HepG2 (cell line): ENCODE data around the gene ABCB10. TPM values are rescaled to one million over a fixed set of nuclear protein-coding genes. Genes with fewer than 3 reads are reported as not detected.

Experiments used
- ASH2L ChIP-seq: fragments of 300-600, 200-600 bp; sonication (generic); IDR thresholded peaks from 2 replicates; pipeline ENCODE4 v1.7.0; 2017; ENCODE audit warnings: low read depth, mild to moderate bottlenecking, moderate library complexity, mixed read lengths, low read length; ENCODE audit not compliant: insufficient read length
- CC2D1A ChIP-seq: sonication (generic); formaldehyde crosslinking; IDR thresholded peaks from 2 replicates; pipeline ENCODE4 v1.8.1; 2023; ENCODE audit warnings: mild to moderate bottlenecking, missing genetic modification reagents
- CEBPG ChIP-seq: IDR thresholded peaks from 2 replicates; pipeline ENCODE4 v1.6.1; 2016
- GATA4 ChIP-seq: sonication (generic); IDR thresholded peaks from 2 replicates; pipeline ENCODE4 v1.6.1; 2016; ENCODE audit warnings: antibody characterized with exemption, low read depth, borderline replicate concordance
- GPN1 ChIP-seq: sonication (generic); formaldehyde crosslinking; IDR thresholded peaks from 2 replicates; pipeline ENCODE4 v1.5.1; 2020; ENCODE audit warnings: missing genetic modification reagents, borderline replicate concordance
- NKX3-1 ChIP-seq: sonication (generic); formaldehyde crosslinking; IDR thresholded peaks from 2 replicates; pipeline ENCODE4 v1.5.0; 2020; ENCODE audit warnings: missing genetic modification reagents
- ONECUT2 ChIP-seq: sonication (generic); formaldehyde crosslinking; IDR thresholded peaks from 2 replicates; pipeline ENCODE4 v1.4.0; 2020; ENCODE audit warnings: missing genetic modification reagents
- PCBP2 ChIP-seq: fragments of 200-400 bp; formaldehyde crosslinking; optimal IDR thresholded peaks from 2 replicates; pipeline ENCODE3; 2018; ENCODE audit warnings: low read length, low read depth; ENCODE audit not compliant: poor library complexity, severe bottlenecking
- RNF2 ChIP-seq: fragments of 450-650 bp; conservative IDR thresholded peaks from 2 replicates; pipeline ENCODE4 v1.6.1; 2016; ENCODE audit warnings: low read depth
- SAFB2 ChIP-seq: sonication (generic); formaldehyde crosslinking; IDR thresholded peaks from 2 replicates; pipeline ENCODE4 v1.5.1; 2020; ENCODE audit warnings: missing genetic modification reagents, low read depth, mild to moderate bottlenecking, borderline replicate concordance
- SALL2 ChIP-seq: sonication (generic); formaldehyde crosslinking; IDR thresholded peaks from 2 replicates; pipeline ENCODE4 v1.8.1; 2023; ENCODE audit warnings: mild to moderate bottlenecking, missing genetic modification reagents, inconsistent platforms
- ZNF260 ChIP-seq: sonication (generic); formaldehyde crosslinking; IDR thresholded peaks from 2 replicates; pipeline ENCODE4 v1.4.0; 2020; ENCODE audit warnings: missing genetic modification reagents, low read depth, mild to moderate bottlenecking, borderline replicate concordance
- ZNF432 ChIP-seq: sonication (generic); formaldehyde crosslinking; IDR thresholded peaks from 2 replicates; pipeline ENCODE4 v1.5.0; 2020; ENCODE audit warnings: missing genetic modification reagents, mild to moderate bottlenecking, borderline replicate concordance
- ZNF460 ChIP-seq: sonication (generic); formaldehyde crosslinking; IDR thresholded peaks from 2 replicates; pipeline ENCODE4 v1.5.1; 2020; ENCODE audit warnings: missing genetic modification reagents, mild to moderate bottlenecking, borderline replicate concordance
- ZNF772 ChIP-seq: sonication (generic); formaldehyde crosslinking; IDR thresholded peaks from 2 replicates; pipeline ENCODE4 v1.5.0; 2020; ENCODE audit warnings: mild to moderate bottlenecking, missing genetic modification reagents
- ZNF776 ChIP-seq: sonication (generic); formaldehyde crosslinking; IDR thresholded peaks from 2 replicates; pipeline ENCODE4 v1.4.0; 2020; ENCODE audit warnings: mild to moderate bottlenecking, missing genetic modification reagents
- ZNF878 ChIP-seq: sonication (generic); formaldehyde crosslinking; IDR thresholded peaks from 2 replicates; pipeline ENCODE4 v1.8.1; 2023; ENCODE audit warnings: mild to moderate bottlenecking, missing genetic modification reagents, moderate library complexity
- ZSCAN22 ChIP-seq: sonication (generic); formaldehyde crosslinking; IDR thresholded peaks from 2 replicates; pipeline ENCODE4 v1.4.0; 2020; ENCODE audit warnings: mild to moderate bottlenecking, missing genetic modification reagents
- polyA plus RNA-seq, 8 experiments: library from polyadenylated mRNA; depleted of rRNA in 3 of 8; stranded (reverse) in 7 of 8; unstranded in 1 of 8; fragments of >200 nt; fragmentation: Illumina TruSeq in 4 of 8; extraction: Trizol in 4 of 8; gene quantifications; 2 replicates each; pipeline versions ENCODE4 v1.2.1 to v1.2.3, GENCODE V29; 2011 to 2016; ENCODE audit warnings: low read depth in 4 of 8, missing spikeins in 1 of 8, mixed read lengths in 1 of 8; ENCODE audit not compliant: insufficient read depth in 1 of 8
- total RNA-seq, 5 experiments: library from RNA; depleted of rRNA; stranded (reverse); fragments of >200 nt; fragmentation: Illumina TruSeq; extraction: Trizol; gene quantifications; 2 replicates each; pipeline ENCODE4 v1.2.3, GENCODE V29; 2016; ENCODE audit warnings: low read depth in 1 of 5
- TF ChIP-seq, protein P1 (sequence below): IDR thresholded peaks from 2 replicates; pipeline ENCODE4 v1.6.1; 2016; ENCODE audit warnings: mild to moderate bottlenecking, missing biosample characterization, missing genetic modification reagents
- TF ChIP-seq, protein P2 (sequence below): sonication (generic); formaldehyde crosslinking; IDR thresholded peaks from 2 replicates; pipeline ENCODE4 v1.4.0; 2020; ENCODE audit warnings: missing genetic modification reagents
- TF ChIP-seq, protein P3 (sequence below): IDR thresholded peaks from 2 replicates; pipeline ENCODE4 v1.6.1; 2016; ENCODE audit warnings: missing genetic modification reagents, missing compliant biosample characterization
- TF ChIP-seq, protein P4 (sequence below): sonication (generic); formaldehyde crosslinking; IDR thresholded peaks from 2 replicates; pipeline ENCODE4 v1.4.0; 2020; ENCODE audit warnings: missing genetic modification reagents

Gene ABCB10
- total and polyA plus RNA-seq, 2 of the 13 experiments (the other 11 are each of a cell fraction or from before 2014, with no cell fraction given), result 11.2 to 28.9 TPM

DNA sequence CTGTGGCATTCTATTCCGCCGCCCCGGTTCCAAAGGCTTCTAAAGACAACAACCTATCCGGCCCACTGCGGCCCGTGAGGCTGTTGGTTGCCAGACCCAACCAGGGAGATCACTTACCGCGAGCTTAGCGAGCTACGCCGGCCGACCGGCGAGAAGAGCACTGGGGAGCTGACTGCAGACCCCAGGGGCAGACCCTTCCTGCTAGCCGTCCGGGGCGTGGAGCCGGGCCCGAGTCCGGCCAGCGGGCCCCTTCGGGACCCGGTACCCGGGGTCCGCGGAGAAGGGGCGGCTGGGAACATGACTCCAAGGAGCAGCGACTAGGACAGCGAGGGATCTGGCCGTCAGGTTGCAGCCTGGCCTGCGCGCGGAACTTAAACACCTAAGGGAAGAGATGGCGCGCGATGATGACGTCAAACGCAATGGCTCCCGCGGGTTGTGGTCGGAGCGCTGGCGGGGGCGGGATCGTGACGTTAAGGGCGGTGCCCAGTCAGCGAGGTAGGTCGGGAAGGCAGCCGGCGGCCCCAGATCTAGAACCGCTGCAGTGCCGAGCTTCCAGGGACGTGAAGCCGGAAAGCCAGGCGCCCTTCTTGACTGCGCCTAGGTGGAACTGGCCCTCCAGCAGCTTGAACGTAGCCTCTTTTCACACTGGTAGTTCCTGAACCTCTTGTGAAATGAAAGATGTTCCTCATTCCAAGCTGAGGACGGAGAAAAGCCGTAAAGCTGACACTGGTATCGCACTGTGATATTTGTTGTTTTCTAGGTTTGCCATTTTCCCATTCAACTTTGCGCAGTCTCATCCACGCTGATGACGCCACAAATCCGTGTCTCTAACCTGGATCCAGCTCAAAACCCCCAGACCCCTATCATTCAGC lies 50.3 kb downstream of the ABCB10 start, which contains the start of gene NUP133 (continued):
- TF ChIP-seq, protein P1, sequence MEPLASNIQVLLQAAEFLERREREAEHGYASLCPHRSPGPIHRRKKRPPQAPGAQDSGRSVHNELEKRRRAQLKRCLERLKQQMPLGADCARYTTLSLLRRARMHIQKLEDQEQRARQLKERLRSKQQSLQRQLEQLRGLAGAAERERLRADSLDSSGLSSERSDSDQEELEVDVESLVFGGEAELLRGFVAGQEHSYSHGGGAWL (CRISPR knock-in tag), result peak; percentile 57; the same call in 1 of the 2 replicates
- TF ChIP-seq GPN1 (CRISPR knock-in tag) (no peak), ZNF878 (CRISPR knock-in tag) (no peak; the same call in 1 of the 2 replicates), ZNF432 (no peak), RNF2 (no peak), ASH2L (peak; percentile 95), GATA4 (peak; percentile 65), CC2D1A (CRISPR knock-in tag) (no peak), SALL2 (CRISPR knock-in tag) (peak; percentile 61; the same call in 1 of the 2 replicates), ZSCAN22 (CRISPR knock-in tag) (no peak), SAFB2 (CRISPR knock-in tag) (peak; percentile 81; the same call in 1 of the 2 replicates), PCBP2 (no peak), ZNF772 (CRISPR knock-in tag) (peak; percentile 77; the same call in 1 of the 2 replicates), ZNF776 (no peak), NKX3-1 (CRISPR knock-in tag) (0 out of 2 replicates have a peak, but pooled peaks have one; percentile 9), CEBPG (CRISPR knock-in tag) (peak; percentile 38; the same call in 1 of the 2 replicates), ONECUT2 (CRISPR knock-in tag) (no peak), ZNF260 (CRISPR knock-in tag) (no peak), ZNF460 (no peak)
- TF ChIP-seq, protein P2, sequence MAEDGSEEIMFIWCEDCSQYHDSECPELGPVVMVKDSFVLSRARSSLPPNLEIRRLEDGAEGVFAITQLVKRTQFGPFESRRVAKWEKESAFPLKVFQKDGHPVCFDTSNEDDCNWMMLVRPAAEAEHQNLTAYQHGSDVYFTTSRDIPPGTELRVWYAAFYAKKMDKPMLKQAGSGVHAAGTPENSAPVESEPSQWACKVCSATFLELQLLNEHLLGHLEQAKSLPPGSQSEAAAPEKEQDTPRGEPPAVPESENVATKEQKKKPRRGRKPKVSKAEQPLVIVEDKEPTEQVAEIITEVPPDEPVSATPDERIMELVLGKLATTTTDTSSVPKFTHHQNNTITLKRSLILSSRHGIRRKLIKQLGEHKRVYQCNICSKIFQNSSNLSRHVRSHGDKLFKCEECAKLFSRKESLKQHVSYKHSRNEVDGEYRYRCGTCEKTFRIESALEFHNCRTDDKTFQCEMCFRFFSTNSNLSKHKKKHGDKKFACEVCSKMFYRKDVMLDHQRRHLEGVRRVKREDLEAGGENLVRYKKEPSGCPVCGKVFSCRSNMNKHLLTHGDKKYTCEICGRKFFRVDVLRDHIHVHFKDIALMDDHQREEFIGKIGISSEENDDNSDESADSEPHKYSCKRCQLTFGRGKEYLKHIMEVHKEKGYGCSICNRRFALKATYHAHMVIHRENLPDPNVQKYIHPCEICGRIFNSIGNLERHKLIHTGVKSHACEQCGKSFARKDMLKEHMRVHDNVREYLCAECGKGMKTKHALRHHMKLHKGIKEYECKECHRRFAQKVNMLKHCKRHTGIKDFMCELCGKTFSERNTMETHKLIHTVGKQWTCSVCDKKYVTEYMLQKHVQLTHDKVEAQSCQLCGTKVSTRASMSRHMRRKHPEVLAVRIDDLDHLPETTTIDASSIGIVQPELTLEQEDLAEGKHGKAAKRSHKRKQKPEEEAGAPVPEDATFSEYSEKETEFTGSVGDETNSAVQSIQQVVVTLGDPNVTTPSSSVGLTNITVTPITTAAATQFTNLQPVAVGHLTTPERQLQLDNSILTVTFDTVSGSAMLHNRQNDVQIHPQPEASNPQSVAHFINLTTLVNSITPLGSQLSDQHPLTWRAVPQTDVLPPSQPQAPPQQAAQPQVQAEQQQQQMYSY, result peak; percentile 31; the same call in 1 of the 2 replicates
- TF ChIP-seq, protein P3, sequence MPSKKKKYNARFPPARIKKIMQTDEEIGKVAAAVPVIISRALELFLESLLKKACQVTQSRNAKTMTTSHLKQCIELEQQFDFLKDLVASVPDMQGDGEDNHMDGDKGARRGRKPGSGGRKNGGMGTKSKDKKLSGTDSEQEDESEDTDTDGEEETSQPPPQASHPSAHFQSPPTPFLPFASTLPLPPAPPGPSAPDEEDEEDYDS (CRISPR knock-in tag), result peak; percentile 97
- TF ChIP-seq, protein P4, sequence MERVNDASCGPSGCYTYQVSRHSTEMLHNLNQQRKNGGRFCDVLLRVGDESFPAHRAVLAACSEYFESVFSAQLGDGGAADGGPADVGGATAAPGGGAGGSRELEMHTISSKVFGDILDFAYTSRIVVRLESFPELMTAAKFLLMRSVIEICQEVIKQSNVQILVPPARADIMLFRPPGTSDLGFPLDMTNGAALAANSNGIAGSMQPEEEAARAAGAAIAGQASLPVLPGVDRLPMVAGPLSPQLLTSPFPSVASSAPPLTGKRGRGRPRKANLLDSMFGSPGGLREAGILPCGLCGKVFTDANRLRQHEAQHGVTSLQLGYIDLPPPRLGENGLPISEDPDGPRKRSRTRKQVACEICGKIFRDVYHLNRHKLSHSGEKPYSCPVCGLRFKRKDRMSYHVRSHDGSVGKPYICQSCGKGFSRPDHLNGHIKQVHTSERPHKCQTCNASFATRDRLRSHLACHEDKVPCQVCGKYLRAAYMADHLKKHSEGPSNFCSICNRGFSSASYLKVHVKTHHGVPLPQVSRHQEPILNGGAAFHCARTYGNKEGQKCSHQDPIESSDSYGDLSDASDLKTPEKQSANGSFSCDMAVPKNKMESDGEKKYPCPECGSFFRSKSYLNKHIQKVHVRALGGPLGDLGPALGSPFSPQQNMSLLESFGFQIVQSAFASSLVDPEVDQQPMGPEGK, result peak; percentile 54
